Measurements from ENCODE around the gene ZDHHC14.

DNA sequence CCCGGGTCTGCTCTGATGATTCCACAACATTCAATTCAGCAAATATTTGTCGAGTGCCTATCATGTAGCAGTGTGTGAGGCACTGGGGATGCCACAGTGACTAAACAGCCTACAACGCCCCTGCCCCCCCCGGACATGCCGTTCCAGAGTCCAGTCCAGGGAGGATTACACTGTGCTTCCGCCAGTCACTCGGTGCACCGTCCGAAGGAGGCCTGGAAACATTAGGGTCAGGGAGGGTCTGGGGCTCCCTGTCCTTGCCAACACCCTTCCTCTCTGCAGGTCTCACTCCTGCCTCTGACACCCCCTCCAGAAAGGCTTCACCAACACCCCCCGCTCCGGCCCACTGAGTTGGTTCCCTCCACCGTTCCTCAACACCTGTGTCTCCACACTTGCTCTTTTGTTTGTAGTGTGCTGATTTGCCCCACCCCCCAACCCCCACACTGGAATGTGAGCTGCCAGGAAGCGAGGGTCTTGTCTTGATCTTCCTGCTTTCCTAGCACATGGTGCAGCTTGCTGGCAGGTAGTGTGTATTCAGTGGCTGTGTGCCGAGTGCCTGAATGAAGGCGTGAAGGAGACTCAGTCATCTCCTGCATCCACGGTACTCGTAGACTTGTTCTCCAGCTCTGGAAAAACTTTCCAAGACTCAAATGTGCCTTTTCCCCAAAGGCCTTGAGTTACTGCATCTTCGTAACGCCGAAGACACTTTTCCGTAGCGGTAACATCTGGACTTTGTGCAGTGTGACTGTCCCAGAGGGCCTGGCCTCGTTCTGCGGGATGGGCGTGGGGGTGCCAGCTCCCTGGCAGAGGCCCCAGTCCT, 150.4 kb downstream of the ZDHHC14 start:
- TF ChIP-seq, protein P1, sequence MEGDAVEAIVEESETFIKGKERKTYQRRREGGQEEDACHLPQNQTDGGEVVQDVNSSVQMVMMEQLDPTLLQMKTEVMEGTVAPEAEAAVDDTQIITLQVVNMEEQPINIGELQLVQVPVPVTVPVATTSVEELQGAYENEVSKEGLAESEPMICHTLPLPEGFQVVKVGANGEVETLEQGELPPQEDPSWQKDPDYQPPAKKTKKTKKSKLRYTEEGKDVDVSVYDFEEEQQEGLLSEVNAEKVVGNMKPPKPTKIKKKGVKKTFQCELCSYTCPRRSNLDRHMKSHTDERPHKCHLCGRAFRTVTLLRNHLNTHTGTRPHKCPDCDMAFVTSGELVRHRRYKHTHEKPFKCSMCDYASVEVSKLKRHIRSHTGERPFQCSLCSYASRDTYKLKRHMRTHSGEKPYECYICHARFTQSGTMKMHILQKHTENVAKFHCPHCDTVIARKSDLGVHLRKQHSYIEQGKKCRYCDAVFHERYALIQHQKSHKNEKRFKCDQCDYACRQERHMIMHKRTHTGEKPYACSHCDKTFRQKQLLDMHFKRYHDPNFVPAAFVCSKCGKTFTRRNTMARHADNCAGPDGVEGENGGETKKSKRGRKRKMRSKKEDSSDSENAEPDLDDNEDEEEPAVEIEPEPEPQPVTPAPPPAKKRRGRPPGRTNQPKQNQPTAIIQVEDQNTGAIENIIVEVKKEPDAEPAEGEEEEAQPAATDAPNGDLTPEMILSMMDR (conservative IDR thresholded peaks at IDR 0.05; ENCODE audit: low read depth, low read length): no peak
- TF ChIP-seq EZH2 (IDR thresholded peaks at IDR 0.05; ENCODE audit: borderline replicate concordance, low read depth, low read length, poor library complexity, severe bottlenecking): no peak

All from A673 (cell line).